ENCODE data around the gene ZNF565. TPM values are rescaled to one million over a fixed set of nuclear protein-coding genes. Genes with fewer than 3 reads are reported as not detected.

ZNF565 gene
- total RNA-seq, 4 donors from 2014 or later, result 3.0 to 9.2 (median 4.9) TPM

DNA sequence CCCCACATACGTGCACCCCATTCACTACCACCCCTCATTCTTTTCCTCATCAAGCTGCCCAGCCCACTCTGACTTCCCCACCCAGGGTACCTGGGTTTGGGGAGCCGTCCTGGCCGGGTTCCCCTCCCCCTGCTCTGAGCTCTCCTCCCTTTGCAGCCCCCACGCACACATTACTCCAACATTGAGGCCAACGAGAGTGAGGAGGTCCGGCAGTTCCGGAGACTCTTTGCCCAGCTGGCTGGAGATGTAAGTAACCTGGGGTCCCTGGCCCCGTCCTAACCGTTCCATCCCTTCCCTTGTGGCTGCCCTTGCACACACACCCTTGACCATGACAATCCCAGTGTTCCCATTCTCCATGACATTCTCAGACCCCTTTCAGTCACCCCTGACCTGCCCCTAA lies 72.0 kb downstream of the ZNF565 start:
- Histone ChIP-seq H3K4me3 (no peak overlapping the region), H3K4me1 (peaks cover 0 to 12% (median 5%) of the 10 kb centered on the region in 4 donors), H3K36me3 (peaks cover 0 to 59% (median 2%) of the 10 kb centered on the region in 3 donors), H3K9me3 (no peaks in the 10 kb centered on the region), H3K27me3 (no peaks in the 10 kb centered on the region), H3K27ac (no peak overlapping the region)
- no peak for TF ChIP-seq POLR2A (IDR thresholded peaks at IDR 0.05)
- TF ChIP-seq, protein P1, sequence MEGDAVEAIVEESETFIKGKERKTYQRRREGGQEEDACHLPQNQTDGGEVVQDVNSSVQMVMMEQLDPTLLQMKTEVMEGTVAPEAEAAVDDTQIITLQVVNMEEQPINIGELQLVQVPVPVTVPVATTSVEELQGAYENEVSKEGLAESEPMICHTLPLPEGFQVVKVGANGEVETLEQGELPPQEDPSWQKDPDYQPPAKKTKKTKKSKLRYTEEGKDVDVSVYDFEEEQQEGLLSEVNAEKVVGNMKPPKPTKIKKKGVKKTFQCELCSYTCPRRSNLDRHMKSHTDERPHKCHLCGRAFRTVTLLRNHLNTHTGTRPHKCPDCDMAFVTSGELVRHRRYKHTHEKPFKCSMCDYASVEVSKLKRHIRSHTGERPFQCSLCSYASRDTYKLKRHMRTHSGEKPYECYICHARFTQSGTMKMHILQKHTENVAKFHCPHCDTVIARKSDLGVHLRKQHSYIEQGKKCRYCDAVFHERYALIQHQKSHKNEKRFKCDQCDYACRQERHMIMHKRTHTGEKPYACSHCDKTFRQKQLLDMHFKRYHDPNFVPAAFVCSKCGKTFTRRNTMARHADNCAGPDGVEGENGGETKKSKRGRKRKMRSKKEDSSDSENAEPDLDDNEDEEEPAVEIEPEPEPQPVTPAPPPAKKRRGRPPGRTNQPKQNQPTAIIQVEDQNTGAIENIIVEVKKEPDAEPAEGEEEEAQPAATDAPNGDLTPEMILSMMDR (IDR thresholded peaks at IDR 0.05), result no peak
- DNase-seq, result no peak

DNA sequence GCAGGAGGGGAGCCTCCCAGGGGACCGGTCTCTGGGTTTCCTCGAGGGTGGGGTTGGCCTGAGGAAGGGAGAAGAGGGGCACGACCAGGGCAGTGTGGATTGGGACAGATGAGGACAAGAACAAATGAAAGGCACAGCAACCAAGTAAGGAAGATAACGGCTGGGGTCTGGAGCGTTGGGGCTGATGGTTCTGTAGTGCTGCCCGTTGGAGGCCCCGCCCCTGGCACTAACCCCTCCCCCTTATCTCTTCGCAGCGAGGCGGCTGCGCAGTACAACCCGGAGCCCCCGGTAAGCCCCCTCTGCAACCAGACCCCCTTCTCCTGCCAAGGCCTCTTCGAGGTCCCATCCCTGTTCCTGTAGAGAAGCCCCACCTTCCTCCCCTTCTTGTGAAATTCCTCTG lies 72.4 kb downstream of the ZNF565 start:
- TF ChIP-seq POLR2A (IDR thresholded peaks at IDR 0.05), result no peak
- TF ChIP-seq, protein P1 (IDR thresholded peaks at IDR 0.05), result no peak
- H3K4me1 ChIP-seq, result peaks cover 0 to 17% (median 5%) of the 10 kb centered on the region in 4 donors
- peak overlapping the region in 1 of 4 donors; percentile 86 for H3K4me3 ChIP-seq
- H3K27ac ChIP-seq, result peak overlapping the region in 1 of 4 donors; percentile 7
- H3K9me3 ChIP-seq, result no peaks in the 10 kb centered on the region
- no peaks in the 10 kb centered on the region for H3K27me3 ChIP-seq
- peaks cover 0 to 54% (median 2%) of the 10 kb centered on the region in 3 donors for H3K36me3 ChIP-seq
- DNase-seq, result no peak

DNA sequence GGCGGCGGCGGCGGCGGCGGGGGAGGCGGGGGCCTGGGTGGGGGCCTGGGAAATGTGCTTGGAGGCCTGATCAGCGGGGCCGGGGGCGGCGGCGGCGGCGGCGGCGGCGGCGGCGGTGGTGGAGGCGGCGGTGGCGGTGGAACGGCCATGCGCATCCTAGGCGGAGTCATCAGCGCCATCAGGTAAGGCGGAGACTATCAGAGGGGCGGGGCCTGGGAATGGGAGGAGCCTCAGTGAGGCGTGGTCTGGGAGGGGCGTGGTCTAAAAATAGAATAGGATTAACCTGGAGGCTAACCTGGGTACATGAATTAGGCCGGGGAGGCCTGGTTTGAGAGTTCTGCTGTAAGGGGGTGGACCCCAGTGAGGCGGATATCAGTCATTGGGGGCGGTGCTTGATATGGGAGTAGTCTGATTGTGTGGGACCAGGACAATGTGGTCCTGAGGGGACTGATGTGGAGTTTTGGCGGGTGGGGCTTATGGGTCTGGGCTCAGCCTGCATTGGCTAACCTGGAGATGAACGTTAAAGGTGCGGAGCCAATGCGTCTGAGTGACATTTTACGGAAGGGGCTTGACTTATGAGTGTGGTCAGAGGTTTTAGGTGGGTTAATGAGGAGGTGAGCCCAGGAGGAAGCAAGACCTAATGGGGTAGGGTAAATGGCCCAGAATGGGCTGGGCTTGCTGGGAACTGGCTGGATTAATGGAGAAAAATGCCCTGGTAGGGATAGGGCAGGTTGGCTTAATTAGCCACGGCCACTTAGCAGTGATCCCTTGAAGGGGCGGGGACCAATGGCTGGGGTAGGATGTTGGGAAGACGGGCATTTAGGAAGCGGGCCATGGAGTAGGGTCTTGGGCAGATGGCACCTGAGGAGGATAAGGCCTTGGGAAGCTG lies 73.2 kb downstream of the ZNF565 start:
- H3K9me3 ChIP-seq, result no peaks in the 10 kb centered on the region
- peaks cover 0 to 47% (median 2%) of the 10 kb centered on the region in 3 donors for H3K36me3 ChIP-seq
- peak overlapping the region; percentile 69 to 86 (median 82) for H3K4me3 ChIP-seq
- DNase-seq, result peak; percentile 86 to 95 (median 94)
- H3K27ac ChIP-seq, result peak overlapping the region; percentile 93 to 99 (median 97)
- no peaks in the 10 kb centered on the region for H3K27me3 ChIP-seq
- TF ChIP-seq POLR2A (IDR thresholded peaks at IDR 0.05), result peak; percentile 35 to 75
- TF ChIP-seq, protein P1 (IDR thresholded peaks at IDR 0.05), result no peak
- peaks cover 0 to 18% (median 5%) of the 10 kb centered on the region in 4 donors for H3K4me1 ChIP-seq

DNA sequence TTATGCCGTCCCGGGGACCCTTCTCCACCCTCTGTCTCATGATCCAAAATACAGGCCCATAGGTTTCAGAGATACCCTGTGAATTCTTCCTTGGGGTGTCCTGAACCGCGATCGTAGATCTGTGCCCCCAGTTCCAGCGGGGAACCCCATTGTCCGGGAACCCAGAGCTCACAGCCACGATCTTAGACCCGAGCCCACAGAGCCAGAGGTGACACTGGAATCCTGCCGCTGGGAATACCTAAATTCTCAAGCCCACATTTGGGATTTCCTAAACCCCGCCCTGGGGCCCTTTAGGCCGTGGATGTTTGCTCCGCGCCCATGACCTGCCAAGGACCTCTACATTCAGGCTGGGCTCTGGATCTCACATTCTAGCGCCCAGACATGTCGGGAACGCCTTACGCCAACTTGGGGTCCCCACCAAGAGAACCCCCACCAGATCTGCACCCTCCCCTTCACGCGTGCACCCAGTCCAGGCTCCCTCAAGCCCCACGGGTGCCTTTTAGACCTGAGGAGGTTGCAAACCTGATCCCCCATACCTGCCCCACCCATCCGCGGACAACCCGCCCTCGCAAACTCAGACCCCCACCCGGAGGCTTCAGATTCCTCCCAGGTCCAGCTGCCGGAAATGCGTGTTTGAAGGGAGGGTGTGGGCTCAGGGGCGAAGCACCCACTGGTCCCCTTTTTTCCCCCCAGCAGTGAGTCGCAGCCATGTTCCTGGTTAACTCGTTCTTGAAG lies 74.0 kb downstream of the ZNF565 start:
- no peaks in the 10 kb centered on the region for H3K27me3 ChIP-seq
- peak in 2 of 3 donors; percentile 50 to 72 for DNase-seq
- TF ChIP-seq, protein P1 (IDR thresholded peaks at IDR 0.05), result no peak
- no peak for TF ChIP-seq POLR2A (IDR thresholded peaks at IDR 0.05)
- peaks cover 0 to 38% (median under 1%) of the 10 kb centered on the region in 3 donors for H3K36me3 ChIP-seq
- peak overlapping the region; percentile 93 to 99 (median 97) for H3K27ac ChIP-seq
- H3K4me1 ChIP-seq, result peaks cover 0 to 18% (median 5%) of the 10 kb centered on the region in 4 donors
- no peaks in the 10 kb centered on the region for H3K9me3 ChIP-seq
- peak overlapping the region; percentile 69 to 86 (median 82) for H3K4me3 ChIP-seq

DNA sequence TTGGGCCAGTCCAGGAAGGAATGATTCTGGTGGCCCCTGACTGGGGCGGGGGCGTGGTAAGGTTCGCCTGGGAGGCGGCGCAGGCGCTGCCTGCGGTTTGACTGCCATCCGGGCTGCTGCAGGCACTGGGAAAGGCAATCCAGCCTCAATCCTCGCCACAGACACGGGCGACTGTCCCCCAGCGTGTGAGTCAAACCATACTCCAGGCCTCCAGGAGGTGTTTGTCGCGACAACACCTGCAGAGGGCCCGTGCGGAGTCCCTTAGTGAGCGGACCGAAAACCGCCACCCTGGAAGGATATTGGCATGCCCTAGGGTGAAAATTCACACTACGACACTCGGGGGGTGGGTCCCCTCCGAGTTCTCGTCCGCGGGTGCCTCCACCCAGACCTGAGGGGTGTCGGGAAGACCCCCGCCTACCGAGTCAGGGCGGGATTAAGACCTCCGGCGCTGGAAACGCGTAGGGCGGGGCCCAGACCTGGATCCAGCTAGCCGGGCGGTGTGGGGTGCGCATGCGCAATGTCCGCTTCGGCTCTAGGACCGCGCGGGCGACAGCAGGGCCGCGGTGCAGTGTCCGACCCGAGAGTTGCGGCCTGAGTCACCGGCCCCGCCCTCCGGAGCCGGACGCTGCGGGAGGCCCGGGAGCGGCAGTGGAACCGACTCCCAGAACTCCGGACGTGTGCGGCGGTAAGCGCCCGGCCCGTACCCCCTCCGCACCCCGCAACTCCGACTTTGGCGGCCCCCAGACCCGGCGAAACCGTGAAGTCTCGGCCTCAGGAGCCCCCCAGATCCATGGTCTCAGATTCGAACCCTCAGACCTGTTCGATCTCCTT lies 74.8 kb downstream of the ZNF565 start, which contains the start of gene CAPNS1:
CAPNS1 (plus strand) TSS at position 594 of the 831 bp plus-strand sequence. CDS start 946 bp downstream, outside the sequence.
- TF ChIP-seq, protein P1 (IDR thresholded peaks at IDR 0.05), result peak in 2 of 6 experiments; percentile 9 to 23
- TF ChIP-seq POLR2A (IDR thresholded peaks at IDR 0.05), result peak; percentile 96 to 98
- Histone ChIP-seq H3K27ac (peak within 1 kb of the TSS; percentile 93 to 99 (median 97)), H3K9me3 (no peaks in the 10 kb centered on the region), H3K4me3 (peak within 1 kb of the TSS; percentile 69 to 86 (median 82)), H3K27me3 (no peaks in the 10 kb centered on the region), H3K4me1 (peaks cover 0 to 18% (median 5%) of the 10 kb centered on the region in 4 donors), H3K36me3 (peaks cover 0 to 31% (median 0%) of the 10 kb centered on the region in 3 donors)
- peak; percentile 92 to 98 (median 98) for DNase-seq

Measured in Peyer's patch (tissue), 4 donors.